HG03039 (cell line): ENCODE data around the gene DUSP14.

Experiments
- ATAC-seq: cut with Tn5 transposase; IDR thresholded peaks from one replicate; pipeline ENCODE4 v1.9.1; 2021; ENCODE audit warnings: mild to moderate bottlenecking, moderate library complexity; ENCODE audit not compliant: unreplicated experiment

DUSP14 gene

GRCh38 chr17:37512442-37513068, 22.9 kb downstream of the DUSP14 start:
- no peak for ATAC-seq

DNA sequence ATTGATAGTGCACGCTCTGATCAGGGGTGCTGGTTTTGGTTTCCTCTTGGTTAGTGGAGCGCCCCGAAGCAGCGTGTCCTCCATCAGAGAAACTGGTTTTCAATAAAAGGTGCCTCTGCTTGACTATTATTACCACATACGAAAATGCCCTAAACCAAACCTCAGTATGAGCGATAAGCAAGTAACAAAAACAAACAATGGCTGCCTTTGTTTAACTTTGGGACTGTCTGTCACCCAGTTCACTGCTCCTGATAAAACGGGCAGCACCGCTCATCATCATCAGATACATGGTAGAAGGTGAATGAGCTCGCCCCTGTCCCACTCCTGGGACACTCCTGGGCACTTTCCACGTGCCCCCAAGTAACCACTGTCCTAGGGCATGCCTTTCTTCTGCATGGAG, 24.0 kb downstream of the DUSP14 start:
- ATAC-seq, result no peak

- ATAC-seq, result no peak
Measured at GRCh38 chr17:37516127-37516571, 26.5 kb downstream of the DUSP14 start.

DNA sequence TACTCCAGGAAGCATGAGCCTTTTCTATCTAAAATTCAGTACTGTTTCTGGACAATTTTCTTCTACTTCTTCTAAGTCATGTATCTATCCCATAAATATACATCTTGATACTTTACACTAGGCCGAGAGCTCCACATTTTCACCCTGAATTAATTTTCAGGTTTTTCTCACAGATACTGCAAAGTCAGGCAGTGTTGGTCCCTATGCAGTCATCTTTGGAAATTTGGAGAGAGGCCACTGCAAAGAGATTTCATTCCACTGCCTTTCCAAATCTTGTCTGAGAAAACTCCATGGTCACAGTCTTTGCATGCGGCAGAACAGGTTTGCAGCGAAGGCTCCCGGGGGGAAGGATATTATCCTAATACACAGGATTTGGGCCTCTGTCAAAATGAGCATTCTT, 28.2 kb downstream of the DUSP14 start:
- ATAC-seq, result no peak

DNA sequence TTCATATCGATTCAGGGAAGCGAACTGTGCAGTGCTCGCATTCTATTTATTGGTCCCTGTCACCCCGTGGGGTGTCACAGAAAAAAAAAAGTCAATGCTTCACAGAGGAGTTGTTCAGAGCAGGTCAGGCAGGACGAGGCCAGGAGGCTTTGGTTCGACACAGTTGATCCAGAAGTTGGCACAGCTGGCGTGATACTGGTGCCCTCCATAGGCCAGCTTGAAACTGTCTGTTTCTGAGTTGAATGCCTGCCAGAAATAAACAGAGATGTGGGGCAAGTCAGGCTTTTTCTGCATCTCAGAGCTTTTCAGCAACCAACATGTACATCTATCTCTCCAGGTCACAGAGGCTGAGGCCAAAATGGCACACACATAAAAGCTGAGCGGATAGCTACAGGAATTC, 29.1 kb downstream of the DUSP14 start:
- ATAC-seq, result no peak

- no peak for ATAC-seq
Measured at GRCh38 chr17:37519251-37519985, 29.7 kb downstream of the DUSP14 start.

- no peak for ATAC-seq
Measured at GRCh38 chr17:37520174-37520573, 30.5 kb downstream of the DUSP14 start.

- no peak for ATAC-seq
Measured at GRCh38 chr17:37521821-37522220, 32.1 kb downstream of the DUSP14 start.

GRCh38 chr17:37523715-37524219, 34.1 kb downstream of the DUSP14 start:
- no peak for ATAC-seq

DNA sequence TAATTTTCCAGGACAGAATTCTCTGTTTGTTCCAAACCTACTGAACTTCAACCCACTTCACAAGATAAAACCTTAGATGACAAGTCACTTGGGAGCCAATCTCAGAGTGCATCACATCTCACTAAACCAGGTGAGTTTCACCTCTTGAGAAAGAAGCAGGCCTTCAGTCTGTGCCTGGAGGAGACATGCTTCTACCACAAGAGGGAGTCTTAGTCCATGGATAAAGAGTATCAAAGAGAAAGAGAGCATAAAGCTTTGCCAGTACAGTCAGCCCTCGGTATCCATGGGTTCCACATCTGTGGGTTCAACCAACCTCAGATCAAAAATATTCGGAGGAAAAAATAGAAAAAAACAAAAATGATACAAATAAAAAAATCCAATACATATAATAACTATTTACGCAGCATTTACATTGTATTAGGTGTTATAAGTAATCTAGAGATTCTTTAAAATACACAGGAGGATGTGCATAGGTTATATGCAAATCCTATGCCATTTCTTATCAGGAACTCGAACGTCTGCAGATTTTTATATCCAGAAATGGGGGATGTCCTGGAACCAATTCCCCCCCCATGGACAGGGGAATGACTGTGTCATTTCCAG, 37.7 kb downstream of the DUSP14 start:
- no peak for ATAC-seq

GRCh38 chr17:37530420-37530819, 40.7 kb downstream of the DUSP14 start:
- no peak for ATAC-seq

DNA sequence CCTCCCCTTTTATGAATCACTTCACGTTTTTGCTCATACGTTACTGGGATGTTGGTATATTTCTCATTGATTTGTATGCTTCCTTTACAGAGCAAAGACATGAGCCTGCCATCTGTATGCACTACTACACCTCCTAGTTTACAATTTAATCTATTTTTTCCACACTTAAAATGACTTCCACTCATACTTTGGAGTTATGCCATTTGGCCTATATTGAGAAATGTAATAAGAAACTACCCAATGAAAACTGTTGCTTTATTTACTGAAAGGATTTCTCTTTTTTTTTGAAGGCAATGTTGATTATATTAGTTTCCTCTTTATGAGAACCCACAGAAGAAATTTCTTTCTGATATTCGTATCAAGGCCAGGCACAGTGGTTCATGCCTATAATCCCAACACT, 43.1 kb downstream of the DUSP14 start:
- ATAC-seq, result no peak

DNA sequence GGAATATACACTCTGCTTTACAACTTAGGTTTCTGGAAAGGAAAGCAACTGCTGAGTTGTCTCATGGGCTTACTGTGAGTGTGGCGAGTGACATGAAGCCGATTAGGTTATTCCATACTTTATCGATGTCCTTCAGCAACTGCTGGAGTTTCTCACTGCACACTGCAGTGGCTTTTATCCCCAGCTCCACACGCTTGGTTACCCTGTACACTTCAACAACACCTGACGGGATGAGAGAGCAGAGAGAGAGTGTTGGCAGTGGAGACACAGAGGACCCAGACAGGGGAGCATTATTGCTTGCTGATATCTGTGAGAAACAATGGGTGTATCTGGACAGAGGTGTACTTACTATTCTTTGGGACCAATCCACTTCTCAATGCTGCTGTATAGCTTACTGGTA, 46.2 kb downstream of the DUSP14 start:
- no peak for ATAC-seq

DNA sequence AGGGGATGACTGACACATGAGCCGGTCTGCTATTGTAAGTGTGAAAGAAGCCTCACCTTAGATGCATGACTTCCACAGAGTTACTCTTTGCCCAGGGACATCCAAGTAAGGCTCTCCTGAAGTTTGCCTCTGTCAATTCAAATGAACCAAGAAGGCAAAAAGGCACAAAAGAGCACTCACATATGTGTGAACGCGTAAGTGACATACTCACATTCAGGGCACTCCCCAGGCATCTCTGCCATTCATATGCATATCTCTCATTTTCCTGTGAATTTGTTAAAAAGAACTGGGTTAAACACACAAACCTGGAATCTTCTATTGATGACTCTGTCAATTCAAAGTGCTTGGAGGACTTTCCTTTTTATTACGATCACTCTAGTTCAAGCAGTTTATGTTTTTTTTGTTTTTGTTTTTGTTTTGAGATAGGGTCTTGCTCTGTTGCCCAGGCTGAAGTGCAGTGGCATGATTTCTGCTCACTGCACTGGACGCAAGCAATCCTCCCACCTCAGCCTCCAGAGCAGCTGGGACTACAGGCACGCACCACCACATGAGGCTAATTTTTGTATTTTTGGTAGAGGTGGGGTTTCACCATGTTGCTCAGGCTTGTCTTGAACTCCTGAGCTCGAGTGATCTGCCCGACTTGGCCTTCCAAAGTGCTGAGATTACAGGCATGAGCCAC, 49.4 kb downstream of the DUSP14 start:
- no peak for ATAC-seq

DNA sequence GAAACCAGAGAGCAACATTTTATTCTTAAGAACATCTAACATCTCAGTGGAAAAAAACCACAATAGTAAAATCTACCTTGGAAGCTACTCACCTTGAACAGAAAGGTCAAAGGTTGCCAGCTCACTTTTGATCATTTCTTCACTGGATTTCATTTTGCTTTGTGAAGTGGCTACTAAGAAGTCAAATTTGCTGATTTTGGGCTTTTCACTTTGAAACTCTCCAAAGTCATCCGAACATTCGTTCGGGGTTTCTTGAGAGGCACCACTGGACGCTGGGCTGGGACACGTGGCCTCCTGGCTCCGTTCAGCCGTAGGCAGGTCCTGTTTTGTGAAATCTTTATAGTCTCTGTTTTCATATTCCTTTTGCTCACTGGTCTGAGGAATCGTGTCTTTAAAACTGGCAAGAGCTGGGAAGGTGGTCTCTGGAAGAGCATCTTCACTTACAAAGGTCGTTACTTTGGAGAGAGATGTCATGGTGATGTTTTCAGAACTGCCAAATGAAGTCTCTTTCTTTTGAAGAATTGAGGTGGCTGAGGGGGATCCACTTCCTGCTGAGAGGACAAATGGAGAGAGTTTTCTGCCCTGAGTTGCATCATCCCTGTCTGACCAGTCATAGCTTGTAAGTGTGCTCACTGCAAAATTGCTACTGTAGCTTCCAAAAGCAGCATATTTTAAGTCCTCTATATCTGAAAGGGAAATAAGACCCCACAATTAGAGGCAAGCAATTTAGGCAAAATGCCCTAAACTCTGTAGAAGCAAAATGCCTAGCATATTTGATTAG, 52.4 kb downstream of the DUSP14 start:
- no peak for ATAC-seq

- no peak for ATAC-seq
Measured at GRCh38 chr17:37543637-37544052, 54.0 kb downstream of the DUSP14 start.

GRCh38 chr17:37545486-37545885, 55.8 kb downstream of the DUSP14 start:
- ATAC-seq, result no peak

DNA sequence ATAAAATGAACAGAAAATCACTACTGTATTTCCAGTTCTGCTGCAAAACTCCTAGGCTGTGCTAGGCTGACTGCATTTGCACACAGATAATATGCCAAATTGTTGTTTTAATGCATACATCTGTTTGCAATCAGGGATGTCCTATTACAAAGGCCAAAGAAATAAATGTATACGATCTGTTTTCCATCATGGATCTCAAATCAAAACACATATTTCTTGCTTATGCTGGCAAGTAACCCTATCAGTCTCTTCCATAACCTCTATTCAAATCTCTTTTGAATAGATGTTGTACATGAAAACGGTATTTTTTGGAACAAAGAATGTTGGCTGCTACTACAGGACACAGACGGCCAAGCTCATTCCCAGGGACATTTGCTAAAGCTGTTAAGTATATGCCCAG, 56.6 kb downstream of the DUSP14 start:
- ATAC-seq, result no peak

GRCh38 chr17:37547986-37548385, 58.3 kb downstream of the DUSP14 start:
- no peak for ATAC-seq

- ATAC-seq, result no peak
Measured at GRCh38 chr17:37551788-37552187, 62.1 kb downstream of the DUSP14 start.
